RWPE1 (cell line): ENCODE measurements around the gene AGAP4.
"Not testable (repeated sequence)": the region's sequence is repeated elsewhere in the genome, so short reads cannot be mapped to it uniquely, and the experiment has no call there.

ENCODE experiments used
- CTCF ChIA-PET: fragments of 350-600 bp; sonication (Branson Sonifier 250); formaldehyde crosslinking; extraction: SDS; loops from one replicate; lab custom pipeline; 2021; lab: Yijun Ruan, JAX
- POLR2A ChIA-PET: fragments of 400-600 bp; formaldehyde crosslinking; extraction: SDS; loops from one replicate; lab custom pipeline; 2020; ENCODE audit warnings: antibody characterized with exemption; ENCODE audit not compliant: low non-redundant PET; lab: Yijun Ruan, JAX
- DNase-seq: peaks from one replicate; pipeline ENCODE4 v3.0.0; 2012; ENCODE audit warnings: low spot score
- H3K27ac ChIP-seq: fragments of 450-650 bp; 2 replicates; pipeline ENCODE4 v1.5.1; 2017
- CTCF ChIP-seq: fragments of 450-650 bp; conservative IDR thresholded peaks from 2 replicates; pipeline ENCODE4 v1.5.1; 2017; ENCODE audit warnings: low read depth, mild to moderate bottlenecking

The AGAP4 gene

DNA sequence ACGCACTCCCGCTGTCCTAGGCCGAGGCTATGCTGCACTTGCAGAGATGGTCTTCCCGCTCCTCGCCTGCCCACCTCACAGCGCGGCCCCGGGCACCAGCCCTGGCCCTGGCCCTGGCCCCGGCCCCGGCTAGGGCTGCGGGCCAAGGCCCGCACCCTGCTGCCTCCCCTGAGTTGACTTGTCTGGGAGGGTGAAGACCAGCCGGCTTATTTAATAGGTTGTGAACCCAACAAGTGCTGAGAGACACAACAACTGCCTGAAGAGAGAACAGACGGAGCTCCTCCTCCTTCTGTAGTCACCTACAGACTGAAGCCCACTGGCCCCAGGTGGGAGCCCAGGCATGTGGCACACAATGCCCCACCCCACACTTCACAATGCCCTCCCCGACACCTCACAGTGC is at the start of gene AGAP4:
AGAP4 (minus strand) TSS at position 101 of the 400 bp plus-strand sequence. CDS start 153 bp downstream, outside the sequence.
- DNase-seq, CTCF ChIA-PET, H3K27ac ChIP-seq, POLR2A ChIA-PET: not testable (repeated sequence)

- DNase-seq, CTCF ChIA-PET, POLR2A ChIA-PET, H3K27ac ChIP-seq: not testable (repeated sequence)
Measured at GRCh38 chr10:45890721-45891120, 43.4 kb upstream of the AGAP4 start.

GRCh38 chr10:45889539-45890230 is 42.4 kb upstream of the AGAP4 start:
- DNase-seq, H3K27ac ChIP-seq, CTCF ChIA-PET, POLR2A ChIA-PET: not testable (repeated sequence)

GRCh38 chr10:45882880-45883279 is 35.6 kb upstream of the AGAP4 start:
- DNase-seq, H3K27ac ChIP-seq, CTCF ChIA-PET, POLR2A ChIA-PET: not testable (repeated sequence)

DNA sequence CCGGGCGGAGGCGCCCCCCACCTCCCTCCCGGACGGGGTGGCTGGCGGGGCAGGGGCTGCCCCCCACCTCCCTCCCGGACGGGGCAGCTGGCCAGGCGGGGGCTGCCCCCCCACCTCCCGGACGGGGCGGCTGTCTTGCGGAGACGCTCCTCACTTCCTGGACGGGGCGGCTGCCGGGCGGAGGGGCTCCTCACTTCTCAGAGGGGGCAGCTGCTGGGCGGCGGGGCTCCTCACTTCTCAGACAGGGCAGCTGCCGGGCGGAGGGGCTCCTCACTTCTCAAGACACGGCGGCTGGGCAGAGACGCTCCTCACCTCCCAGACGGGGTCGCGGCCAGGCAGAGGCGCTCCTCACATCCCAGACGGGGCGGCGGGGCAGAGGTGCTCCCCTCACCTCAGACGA is 18.1 kb upstream of the AGAP4 start:
- DNase-seq, POLR2A ChIA-PET, H3K27ac ChIP-seq, CTCF ChIA-PET: not testable (repeated sequence)

- CTCF ChIA-PET, POLR2A ChIA-PET, DNase-seq, H3K27ac ChIP-seq: not testable (repeated sequence)
Measured at GRCh38 chr10:45864264-45864663, 17.0 kb upstream of the AGAP4 start.

GRCh38 chr10:45863632-45864031 is 16.3 kb upstream of the AGAP4 start:
- DNase-seq, POLR2A ChIA-PET, CTCF ChIA-PET, H3K27ac ChIP-seq: not testable (repeated sequence)

DNA sequence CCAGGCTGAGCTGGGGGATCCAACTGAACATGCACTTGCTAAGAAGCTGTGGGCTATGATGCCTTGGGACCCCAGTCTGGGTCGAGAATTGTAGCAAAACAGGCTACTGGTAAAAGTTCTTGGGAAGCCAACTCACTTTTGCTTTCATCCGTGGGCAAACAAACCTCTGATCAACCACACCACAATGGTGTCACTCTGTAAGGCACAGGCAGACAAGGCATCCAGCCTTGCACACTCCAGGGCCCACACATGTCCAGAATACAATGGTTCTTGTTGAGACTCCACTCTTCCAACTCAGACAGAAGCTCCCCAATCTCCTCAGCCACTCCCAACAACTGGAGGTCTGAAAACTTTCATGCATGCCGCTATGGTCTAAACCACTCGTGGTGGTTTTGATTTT is 10.6 kb upstream of the AGAP4 start:
- CTCF ChIA-PET, POLR2A ChIA-PET, DNase-seq, H3K27ac ChIP-seq: not testable (repeated sequence)

DNA sequence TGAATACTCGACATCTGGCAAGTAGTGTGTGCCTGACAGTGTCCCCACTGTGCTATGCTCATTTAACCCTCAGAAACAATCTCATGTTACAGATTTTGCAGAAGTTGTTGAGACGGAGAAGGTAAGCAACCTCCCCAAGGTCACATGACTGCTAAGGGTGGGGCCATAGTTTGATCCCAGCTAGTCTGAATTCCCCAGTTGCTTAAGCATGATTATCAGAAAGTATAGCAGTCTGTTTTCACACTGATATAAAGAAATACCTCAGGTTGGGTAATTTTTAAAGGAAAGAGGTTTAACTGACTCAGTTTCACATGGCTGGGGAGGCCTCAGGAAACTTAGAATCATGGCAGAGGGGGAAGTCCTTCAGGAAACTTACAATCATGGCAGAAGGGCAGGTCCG is 1.2 kb upstream of the AGAP4 start:
- POLR2A ChIA-PET, DNase-seq, H3K27ac ChIP-seq, CTCF ChIA-PET: not testable (repeated sequence)

- POLR2A ChIA-PET = not testable (repeated sequence)
Measured at GRCh38 chr10:45822918-45823317, 24.4 kb downstream of the AGAP4 start.

GRCh38 chr10:45820107-45820830 is 27.0 kb downstream of the AGAP4 start:
- H3K27ac ChIP-seq, POLR2A ChIA-PET, DNase-seq: not testable (repeated sequence)
- CTCF ChIA-PET = interaction anchor here (0.6 kb wide), 1 partner anchor 1205 kb away, joined by 4 read pairs; no protein-coding TSS in a partner anchor

More at GRCh38 chr10:45822918-45823317, 24.4 kb downstream of the AGAP4 start:
- H3K27ac ChIP-seq, DNase-seq, CTCF ChIA-PET: not testable (repeated sequence)

- no peak overlapping the region for H3K27ac ChIP-seq
- DNase-seq = no peak
- ChIA-PET CTCF (no interaction called here), POLR2A (no interaction called here)
- no peak for TF ChIP-seq CTCF
Measured at GRCh38 chr10:45819552-45819951, 27.7 kb downstream of the AGAP4 start.
